ENCODE data around the gene DPEP2NB.
"Not testable (repeated sequence)": the region's sequence is repeated elsewhere in the genome, so short reads cannot be mapped to it uniquely, and the experiment has no call there.

DPEP2NB gene

GRCh38 chr16:67979955-67980678 is 35.6 kb downstream of the DPEP2NB start, which contains the start of gene DPEP3:
DPEP3 (minus strand) TSS chr16:67980499; CDS start chr16:67980380, 119 bp downstream.
- peak; percentile 30 for DNase-seq

GRCh38 chr16:67977469-67978227 is 38.1 kb downstream of the DPEP2NB start:
- DNase-seq, result no peak

GRCh38 chr16:67977005-67977404 is 38.7 kb downstream of the DPEP2NB start:
- no peak for DNase-seq

GRCh38 chr16:67976205-67976604 is 39.5 kb downstream of the DPEP2NB start:
- DNase-seq, result no peak

GRCh38 chr16:67975321-67976105 is 40.2 kb downstream of the DPEP2NB start:
- no peak for DNase-seq

GRCh38 chr16:67972285-67972684 is 43.4 kb downstream of the DPEP2NB start:
- DNase-seq, result not testable (repeated sequence)

GRCh38 chr16:67971111-67971510 is 44.6 kb downstream of the DPEP2NB start:
- DNase-seq, result no peak

GRCh38 chr16:67969254-67970039 is 46.3 kb downstream of the DPEP2NB start:
- no peak for DNase-seq

- peak; percentile 89 for DNase-seq
Measured at GRCh38 chr16:67968400-67969253, 47.1 kb downstream of the DPEP2NB start, which contains the start of gene SLC12A4. SLC12A4 (minus strand) TSS chr16:67968637; CDS start chr16:67968553, 84 bp downstream.

GRCh38 chr16:67967958-67968399 is 47.7 kb downstream of the DPEP2NB start:
- DNase-seq, result peak; percentile 44

- DNase-seq, result no peak
Measured at GRCh38 chr16:67967183-67967957, 48.3 kb downstream of the DPEP2NB start.

GRCh38 chr16:67966549-67967182 is 49.0 kb downstream of the DPEP2NB start:
- DNase-seq, result no peak

GRCh38 chr16:67965668-67966548 is 49.8 kb downstream of the DPEP2NB start:
- DNase-seq, result no peak

- DNase-seq, result no peak
Measured at GRCh38 chr16:67964477-67965131, 51.1 kb downstream of the DPEP2NB start.

- DNase-seq, result no peak
Measured at GRCh38 chr16:67963662-67964321, 51.9 kb downstream of the DPEP2NB start.
